K562 (cell line): Measurements from ENCODE around the gene LRIF1. TPM values are rescaled to one million over a fixed set of nuclear protein-coding genes. Genes with fewer than 3 reads are reported as not detected.
A peak's percentile ranks its signal among the peaks of the same experiment; 100 is the strongest.

ENCODE experiments used
- FOS ChIP-seq: IDR thresholded peaks from 3 replicates; pipeline ENCODE4 v1.6.1; 2011; ENCODE audit not compliant: insufficient read length; ENCODE audit errors: extremely low read depth
- HLTF ChIP-seq: fragments of 450-650 bp; IDR thresholded peaks from 2 replicates; pipeline ENCODE4 v1.6.1; 2016
- MAFG ChIP-seq: fragments of 450-650 bp; conservative IDR thresholded peaks from 2 replicates; pipeline ENCODE4 v1.6.1; 2016; ENCODE audit warnings: missing genetic modification characterization, missing compliant biosample characterization
- RBBP5 ChIP-seq: fragments of 200-600 bp; sonication (generic); IDR thresholded peaks from 2 replicates; pipeline ENCODE4 v1.6.1; 2012; ENCODE audit warnings: borderline replicate concordance, mild to moderate bottlenecking, low read length, control low read depth, inconsistent platforms; ENCODE audit not compliant: insufficient read depth, poor library complexity, severe bottlenecking
- SIN3A ChIP-seq, 2 experiments: fragments of 150-350 bp in 1 of 2; IDR thresholded peaks; 2 replicates each; pipeline ENCODE4 v1.6.1; 2011 to 2016; ENCODE audit warnings: borderline replicate concordance in 2 of 2, low read depth in 2 of 2, low read length in 2 of 2, mild to moderate bottlenecking in 2 of 2, moderate library complexity in 2 of 2; ENCODE audit not compliant: control insufficient read depth in 1 of 2
- SRSF3 ChIP-seq: fragments of 200-400 bp; formaldehyde crosslinking; IDR thresholded peaks from 2 replicates; pipeline ENCODE4 v1.6.1; 2016; ENCODE audit warnings: mild to moderate bottlenecking, low read length, moderate library complexity; ENCODE audit not compliant: insufficient read depth
- ZNF57 ChIP-seq: fragments of 450-650 bp; formaldehyde crosslinking; IDR thresholded peaks from 2 replicates; pipeline ENCODE4 v1.4.0; 2020; ENCODE audit warnings: mild to moderate bottlenecking, moderate library complexity
- ZNF609 ChIP-seq: sonication (generic); formaldehyde crosslinking; IDR thresholded peaks from 2 replicates; pipeline ENCODE4 v1.8.1; 2023; ENCODE audit warnings: missing genetic modification reagents, mild to moderate bottlenecking, borderline replicate concordance
- ZNF696 ChIP-seq: fragments of 250-450 bp; sonication (Bioruptor Pico); conservative IDR thresholded peaks from 2 replicates; pipeline ENCODE4 v1.4.0; 2020; ENCODE audit warnings: mild to moderate bottlenecking, moderate library complexity
- ZNF764 ChIP-seq: fragments of 250-450 bp; sonication (Bioruptor Pico); IDR thresholded peaks from 2 replicates; pipeline ENCODE4 v1.4.0; 2020; ENCODE audit warnings: low read depth, mild to moderate bottlenecking, moderate library complexity
- polyA plus RNA-seq, 8 experiments: library from polyadenylated mRNA; depleted of rRNA in 4 of 8; stranded (reverse) in 5 of 8; unstranded in 3 of 8; fragments of >200 nt; fragmentation: Nextera tagmentation in 2 of 8; fragmentation: Illumina TruSeq in 1 of 8; extraction: Ambion mirVana in 2 of 8; extraction: Trizol in 1 of 8; gene quantifications; 2 replicates each; pipeline versions ENCODE4 v1.2.1 to v1.2.3, GENCODE V29; 2011 to 2014; ENCODE audit warnings: inconsistent platforms in 1 of 8, missing spikeins in 1 of 8
- total RNA-seq, 7 experiments: library from RNA; depleted of rRNA in 6 of 7; stranded (reverse); fragments of >200 nt in 6 of 7; fragmentation: Illumina TruSeq in 2 of 7; extraction: Trizol in 2 of 7; gene quantifications; 2 replicates each; pipeline versions ENCODE4 v1.2.1 to v1.2.3, GENCODE V29; 2011 to 2021; ENCODE audit warnings: low replicate concordance in 1 of 7
- TF ChIP-seq, protein P1 (sequence below), 2 experiments: fragments of 150-350 bp in 1 of 2; IDR thresholded peaks; 2 replicates each; pipeline ENCODE4 v1.6.1; 2012 to 2016; ENCODE audit warnings: low read depth in 2 of 2, low read length in 2 of 2, mild to moderate bottlenecking in 1 of 2, moderate library complexity in 1 of 2
- TF ChIP-seq, protein P2 (sequence below), 2 experiments: fragments of 450-650 bp; IDR thresholded peaks; 2 replicates each; pipeline ENCODE4 v1.6.1; 2018; ENCODE audit warnings: mild to moderate bottlenecking in 2 of 2, low read depth in 1 of 2; ENCODE audit not compliant: partially characterized antibody in 2 of 2

The LRIF1 gene
- total and polyA plus RNA-seq, 9 of the 15 experiments (the other 6 are each of a cell fraction or from before 2014, with no cell fraction given) = 35.6 to 88.8 (median 74.1) TPM

GRCh38 chr1:110962892-110963690 is 631 bp downstream of the LRIF1 start (continued):
- TF ChIP-seq ZNF609 (CRISPR knock-in tag) = no peak
- no peak for TF ChIP-seq ZNF764 (CRISPR knock-in tag)
- no peak for TF ChIP-seq FOS
- no peak; the same call in 1 of the 2 replicates for TF ChIP-seq ZNF57 (CRISPR knock-in tag)
- TF ChIP-seq SIN3A (IDR thresholded peaks at IDR 0.05; ENCODE audit: borderline replicate concordance in 2 of 2, control insufficient read depth in 1 of 2, low read depth in 2 of 2, low read length in 2 of 2) = peak in 1 of 2 experiments; percentile 12; a peak in 1 of 4 replicates
- peak; percentile 19 for TF ChIP-seq RBBP5
- TF ChIP-seq, protein P1, sequence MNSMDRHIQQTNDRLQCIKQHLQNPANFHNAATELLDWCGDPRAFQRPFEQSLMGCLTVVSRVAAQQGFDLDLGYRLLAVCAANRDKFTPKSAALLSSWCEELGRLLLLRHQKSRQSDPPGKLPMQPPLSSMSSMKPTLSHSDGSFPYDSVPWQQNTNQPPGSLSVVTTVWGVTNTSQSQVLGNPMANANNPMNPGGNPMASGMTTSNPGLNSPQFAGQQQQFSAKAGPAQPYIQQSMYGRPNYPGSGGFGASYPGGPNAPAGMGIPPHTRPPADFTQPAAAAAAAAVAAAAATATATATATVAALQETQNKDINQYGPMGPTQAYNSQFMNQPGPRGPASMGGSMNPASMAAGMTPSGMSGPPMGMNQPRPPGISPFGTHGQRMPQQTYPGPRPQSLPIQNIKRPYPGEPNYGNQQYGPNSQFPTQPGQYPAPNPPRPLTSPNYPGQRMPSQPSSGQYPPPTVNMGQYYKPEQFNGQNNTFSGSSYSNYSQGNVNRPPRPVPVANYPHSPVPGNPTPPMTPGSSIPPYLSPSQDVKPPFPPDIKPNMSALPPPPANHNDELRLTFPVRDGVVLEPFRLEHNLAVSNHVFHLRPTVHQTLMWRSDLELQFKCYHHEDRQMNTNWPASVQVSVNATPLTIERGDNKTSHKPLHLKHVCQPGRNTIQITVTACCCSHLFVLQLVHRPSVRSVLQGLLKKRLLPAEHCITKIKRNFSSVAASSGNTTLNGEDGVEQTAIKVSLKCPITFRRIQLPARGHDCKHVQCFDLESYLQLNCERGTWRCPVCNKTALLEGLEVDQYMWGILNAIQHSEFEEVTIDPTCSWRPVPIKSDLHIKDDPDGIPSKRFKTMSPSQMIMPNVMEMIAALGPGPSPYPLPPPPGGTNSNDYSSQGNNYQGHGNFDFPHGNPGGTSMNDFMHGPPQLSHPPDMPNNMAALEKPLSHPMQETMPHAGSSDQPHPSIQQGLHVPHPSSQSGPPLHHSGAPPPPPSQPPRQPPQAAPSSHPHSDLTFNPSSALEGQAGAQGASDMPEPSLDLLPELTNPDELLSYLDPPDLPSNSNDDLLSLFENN (IDR thresholded peaks at IDR 0.05; ENCODE audit: low read depth in 2 of 2, low read length in 2 of 2) = no peak
- TF ChIP-seq, protein P2, sequence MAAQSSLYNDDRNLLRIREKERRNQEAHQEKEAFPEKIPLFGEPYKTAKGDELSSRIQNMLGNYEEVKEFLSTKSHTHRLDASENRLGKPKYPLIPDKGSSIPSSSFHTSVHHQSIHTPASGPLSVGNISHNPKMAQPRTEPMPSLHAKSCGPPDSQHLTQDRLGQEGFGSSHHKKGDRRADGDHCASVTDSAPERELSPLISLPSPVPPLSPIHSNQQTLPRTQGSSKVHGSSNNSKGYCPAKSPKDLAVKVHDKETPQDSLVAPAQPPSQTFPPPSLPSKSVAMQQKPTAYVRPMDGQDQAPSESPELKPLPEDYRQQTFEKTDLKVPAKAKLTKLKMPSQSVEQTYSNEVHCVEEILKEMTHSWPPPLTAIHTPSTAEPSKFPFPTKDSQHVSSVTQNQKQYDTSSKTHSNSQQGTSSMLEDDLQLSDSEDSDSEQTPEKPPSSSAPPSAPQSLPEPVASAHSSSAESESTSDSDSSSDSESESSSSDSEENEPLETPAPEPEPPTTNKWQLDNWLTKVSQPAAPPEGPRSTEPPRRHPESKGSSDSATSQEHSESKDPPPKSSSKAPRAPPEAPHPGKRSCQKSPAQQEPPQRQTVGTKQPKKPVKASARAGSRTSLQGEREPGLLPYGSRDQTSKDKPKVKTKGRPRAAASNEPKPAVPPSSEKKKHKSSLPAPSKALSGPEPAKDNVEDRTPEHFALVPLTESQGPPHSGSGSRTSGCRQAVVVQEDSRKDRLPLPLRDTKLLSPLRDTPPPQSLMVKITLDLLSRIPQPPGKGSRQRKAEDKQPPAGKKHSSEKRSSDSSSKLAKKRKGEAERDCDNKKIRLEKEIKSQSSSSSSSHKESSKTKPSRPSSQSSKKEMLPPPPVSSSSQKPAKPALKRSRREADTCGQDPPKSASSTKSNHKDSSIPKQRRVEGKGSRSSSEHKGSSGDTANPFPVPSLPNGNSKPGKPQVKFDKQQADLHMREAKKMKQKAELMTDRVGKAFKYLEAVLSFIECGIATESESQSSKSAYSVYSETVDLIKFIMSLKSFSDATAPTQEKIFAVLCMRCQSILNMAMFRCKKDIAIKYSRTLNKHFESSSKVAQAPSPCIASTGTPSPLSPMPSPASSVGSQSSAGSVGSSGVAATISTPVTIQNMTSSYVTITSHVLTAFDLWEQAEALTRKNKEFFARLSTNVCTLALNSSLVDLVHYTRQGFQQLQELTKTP (IDR thresholded peaks at IDR 0.05; ENCODE audit: low read depth in 1 of 2, partially characterized antibody in 2 of 2) = peak; percentile 68
- peak; percentile 96 for TF ChIP-seq SRSF3
- TF ChIP-seq HLTF = no peak
- no peak for TF ChIP-seq ZNF696
- TF ChIP-seq MAFG (tag) = peak; percentile 61
